Testis (tissue), 3 donors: ENCODE measurements around the gene RNF166. TPM values are rescaled to one million over a fixed set of nuclear protein-coding genes. Genes with fewer than 3 reads are reported as not detected.

ENCODE experiments used
- DNase-seq: peaks from one replicate; pipeline ENCODE4 v3.0.0-alpha.2; 2019
- H3K27ac ChIP-seq, 2 donors: fragments of 200-600 bp; sonication (generic); one replicate each; pipeline ENCODE4 v1.5.1; 2019
- H3K27me3 ChIP-seq: fragments of 200-600 bp; sonication (generic); one replicate; pipeline ENCODE4 v1.5.1; 2019
- H3K36me3 ChIP-seq: fragments of 200-600 bp; sonication (generic); one replicate; pipeline ENCODE4 v1.5.1; 2017; ENCODE audit warnings: low read depth; ENCODE audit errors: missing control alignments
- H3K4me1 ChIP-seq: fragments of 200-600 bp; sonication (generic); one replicate; pipeline ENCODE4 v1.5.1; 2019
- H3K4me3 ChIP-seq, 2 donors: fragments of 200-600 bp; sonication (generic); one replicate each; pipeline ENCODE4 v1.5.1; 2017 to 2019
- H3K9me3 ChIP-seq: fragments of 200-600 bp; sonication (generic); one replicate; pipeline ENCODE4 v1.5.1; 2017
- POLR2A ChIP-seq: fragments of 450-650 bp; IDR thresholded peaks from one replicate; pipeline ENCODE4 v1.6.1; 2017; ENCODE audit warnings: antibody characterized with exemption, mild to moderate bottlenecking, moderate library complexity
- WGBS, 2 donors: methylation state at CpG; one replicate each; pipeline ENCODE4 v1.1.5; 2018; 5-methylcytosine and 5-hydroxymethylcytosine counted together
- intact Hi-C: fragments of 100-400 bp; cut with DNase I; formaldehyde crosslinking; loops from one replicate; pipeline ENCODE4 v1.15.1; 2023; ENCODE audit warnings: low total_unique reads
- polyA plus RNA-seq: library from polyadenylated mRNA; stranded (reverse); fragments of 350-450 nt; fragmentation: Illumina TruSeq; extraction: RNeasy Lipid Tissue Mini Kit (QIAGEN cat#74804); gene quantifications from one replicate; pipeline ENCODE4 v1.2.3, GENCODE V29; 2014; ENCODE audit warnings: low read depth, low replicate concordance; ENCODE audit not compliant: insufficient read depth
- total RNA-seq, 2 donors: library from RNA; depleted of rRNA; stranded (reverse); fragments of >200 nt; gene quantifications; one replicate each; pipeline ENCODE4 v1.2.3, GENCODE V29; 2016
- TF ChIP-seq, protein P1 (sequence below), 3 experiments: fragments of 450-650 bp in 2 of 3; fragments of 200-600 bp in 1 of 3; sonication (generic) in 1 of 3; IDR thresholded peaks; one replicate each; pipeline ENCODE4 v1.5.1; 2016 to 2019; ENCODE audit warnings: antibody characterized with exemption in 3 of 3, mild to moderate bottlenecking in 2 of 3, moderate library complexity in 1 of 3

Gene RNF166
- total and polyA plus RNA-seq, 3 donors from 2014 or later: 18.3 to 41.3 (median 37.4) TPM

DNA sequence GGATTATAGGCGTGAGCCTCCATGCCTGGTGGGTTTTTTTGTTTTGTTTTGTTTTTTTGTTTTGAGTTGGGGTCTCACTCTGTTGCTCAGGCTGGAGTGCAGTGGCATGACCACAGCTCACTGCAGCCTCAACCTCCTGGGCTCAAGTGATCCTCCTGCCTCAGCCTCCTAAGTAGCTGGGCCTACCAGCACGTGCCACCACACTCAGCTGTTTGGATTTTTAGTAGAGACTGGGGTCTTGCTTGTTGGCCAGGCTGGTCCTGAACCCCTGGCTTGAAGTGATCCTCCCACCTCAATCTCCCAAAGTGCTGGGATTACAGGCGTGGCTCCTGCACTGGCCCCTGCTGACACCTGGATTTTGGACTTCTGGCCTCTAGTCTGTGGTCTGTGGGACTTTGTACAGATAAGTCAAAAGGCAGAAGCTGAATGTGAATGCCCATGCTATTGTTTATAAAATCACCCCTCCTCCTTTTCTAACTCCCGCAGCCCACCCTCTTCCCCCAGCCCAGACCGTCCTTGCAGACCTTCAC, 25.6 kb downstream of the RNF166 start:
- no peak overlapping the region for H3K4me3 ChIP-seq
- no peaks in the 10 kb centered on the region for H3K27me3 ChIP-seq
- no peak overlapping the region for H3K27ac ChIP-seq
- peaks cover 3% of the 10 kb centered on the region for H3K4me1 ChIP-seq
- DNase-seq: no peak
- no peaks in the 10 kb centered on the region for H3K9me3 ChIP-seq
- intact Hi-C loops: no loop called here
- H3K36me3 ChIP-seq: no peaks in the 10 kb centered on the region
- TF ChIP-seq, protein P1, sequence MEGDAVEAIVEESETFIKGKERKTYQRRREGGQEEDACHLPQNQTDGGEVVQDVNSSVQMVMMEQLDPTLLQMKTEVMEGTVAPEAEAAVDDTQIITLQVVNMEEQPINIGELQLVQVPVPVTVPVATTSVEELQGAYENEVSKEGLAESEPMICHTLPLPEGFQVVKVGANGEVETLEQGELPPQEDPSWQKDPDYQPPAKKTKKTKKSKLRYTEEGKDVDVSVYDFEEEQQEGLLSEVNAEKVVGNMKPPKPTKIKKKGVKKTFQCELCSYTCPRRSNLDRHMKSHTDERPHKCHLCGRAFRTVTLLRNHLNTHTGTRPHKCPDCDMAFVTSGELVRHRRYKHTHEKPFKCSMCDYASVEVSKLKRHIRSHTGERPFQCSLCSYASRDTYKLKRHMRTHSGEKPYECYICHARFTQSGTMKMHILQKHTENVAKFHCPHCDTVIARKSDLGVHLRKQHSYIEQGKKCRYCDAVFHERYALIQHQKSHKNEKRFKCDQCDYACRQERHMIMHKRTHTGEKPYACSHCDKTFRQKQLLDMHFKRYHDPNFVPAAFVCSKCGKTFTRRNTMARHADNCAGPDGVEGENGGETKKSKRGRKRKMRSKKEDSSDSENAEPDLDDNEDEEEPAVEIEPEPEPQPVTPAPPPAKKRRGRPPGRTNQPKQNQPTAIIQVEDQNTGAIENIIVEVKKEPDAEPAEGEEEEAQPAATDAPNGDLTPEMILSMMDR (IDR thresholded peaks at IDR 0.05): no peak
- no peak for TF ChIP-seq POLR2A
- 75 to 80% methylated on average over 5 of the region's 5 CpGs for WGBS, 2 donors

DNA sequence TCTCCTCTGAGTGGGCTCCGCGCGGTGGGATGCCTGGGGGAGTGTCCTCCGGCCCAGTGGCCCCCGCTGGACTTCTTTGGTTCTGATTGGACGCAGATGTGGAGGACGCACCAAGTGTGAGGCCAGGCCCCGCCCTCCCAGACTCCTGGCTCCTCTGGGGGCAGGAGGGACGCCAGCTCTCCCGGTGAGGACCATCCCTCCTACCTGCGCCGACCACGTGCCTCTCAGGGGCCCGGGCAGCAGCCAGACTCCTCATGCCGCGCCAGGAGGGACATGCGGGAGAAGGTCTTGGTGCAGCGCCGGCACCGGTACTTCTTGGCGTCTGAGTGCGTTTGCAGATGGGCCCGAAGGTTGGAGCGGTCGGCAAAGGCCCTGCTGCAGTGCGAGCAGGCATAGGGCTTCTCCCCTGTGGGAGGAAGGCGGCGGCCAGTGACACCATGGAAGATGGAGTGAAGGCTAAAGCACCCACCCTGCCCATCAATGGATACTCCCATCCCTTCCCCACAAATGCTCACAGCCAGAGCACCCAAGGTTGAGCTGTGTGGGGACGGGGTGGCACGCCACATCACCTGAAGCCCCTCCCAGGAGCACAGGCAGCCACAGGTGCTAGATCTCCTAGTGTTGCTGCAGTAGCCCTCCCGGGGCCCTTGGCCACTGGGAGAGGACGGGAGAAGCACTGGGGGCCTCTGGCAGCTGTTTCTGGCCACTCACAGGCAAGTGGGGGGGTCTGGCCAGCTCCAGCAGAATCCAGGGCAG, 27.8 kb downstream of the RNF166 start:
- Histone ChIP-seq H3K9me3 (no peaks in the 10 kb centered on the region), H3K27me3 (no peaks in the 10 kb centered on the region), H3K27ac (no peak overlapping the region), H3K36me3 (no peaks in the 10 kb centered on the region), H3K4me1 (no peaks in the 10 kb centered on the region), H3K4me3 (no peak overlapping the region)
- WGBS, 2 donors: 47 to 59% methylated on average over 10 to 32 of the region's 32 CpGs
- intact Hi-C loops: no loop called here
- no peak for DNase-seq
- TF ChIP-seq, protein P1 (IDR thresholded peaks at IDR 0.05): no peak
- TF ChIP-seq POLR2A: no peak

DNA sequence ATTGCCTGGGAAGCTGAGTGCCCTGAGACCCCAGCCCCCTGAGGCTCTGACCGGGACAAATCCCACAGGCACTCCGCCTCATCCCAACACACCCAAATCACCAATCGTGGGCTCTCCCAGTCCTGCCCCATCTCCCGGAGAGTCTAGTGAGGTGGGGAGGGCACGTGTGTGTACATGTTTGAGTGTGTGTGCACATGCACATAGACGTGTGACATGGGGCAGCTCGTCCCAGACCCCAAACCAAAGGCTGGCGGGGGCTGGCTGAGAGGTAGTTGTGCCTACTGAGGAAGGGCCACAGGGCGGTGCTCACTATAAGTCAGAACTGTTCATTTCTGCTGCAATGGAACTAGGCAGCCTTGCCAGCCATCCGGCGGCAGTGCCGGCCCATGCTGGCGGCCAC, 28.5 kb downstream of the RNF166 start:
- H3K27me3 ChIP-seq: no peaks in the 10 kb centered on the region
- WGBS, 2 donors: 70 to 75% methylated on average over 5 to 13 of the region's 13 CpGs

DNA sequence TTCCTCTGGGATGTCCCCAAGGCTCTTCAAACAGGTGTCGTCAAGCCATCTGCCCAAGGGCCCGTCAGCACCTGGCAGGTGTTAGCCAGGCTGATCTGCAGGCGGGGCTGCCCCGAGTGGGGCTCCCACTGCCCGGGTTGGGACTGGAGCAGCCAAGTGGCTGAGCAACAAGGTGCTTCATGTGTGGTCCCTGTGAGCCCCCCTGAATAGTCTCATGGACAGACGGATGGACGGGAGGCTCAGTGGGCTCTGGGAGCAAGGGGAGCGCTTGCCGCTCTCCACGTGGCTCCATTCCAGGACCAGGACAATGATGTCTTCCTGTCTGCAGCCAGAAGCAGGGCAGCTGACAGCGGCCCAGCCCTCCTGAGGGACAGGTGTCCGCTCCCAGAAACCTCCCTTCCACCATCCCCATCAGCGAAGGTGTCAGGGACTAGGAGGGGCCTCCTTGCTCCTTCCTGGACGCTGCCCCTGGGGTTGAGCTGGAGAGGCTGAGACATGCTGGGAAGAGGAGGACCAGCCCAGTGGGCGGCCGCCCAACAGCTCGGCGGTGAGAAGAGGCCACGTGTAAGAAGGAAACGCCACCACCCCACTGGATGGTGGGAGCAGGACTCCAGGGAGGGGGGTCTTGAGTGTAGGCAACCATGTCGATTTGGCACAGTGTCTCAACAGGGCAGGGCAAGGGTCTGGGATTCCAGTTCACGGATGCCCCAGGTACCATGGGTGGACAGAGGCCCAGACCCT, 29.5 kb downstream of the RNF166 start:
- intact Hi-C loops: no loop called here
- DNase-seq: no peak

More for the DNA sequence above, 28.5 kb downstream of the RNF166 start:
- Histone ChIP-seq H3K36me3 (no peaks in the 10 kb centered on the region), H3K27ac (no peak overlapping the region), H3K9me3 (no peaks in the 10 kb centered on the region), H3K4me3 (no peak overlapping the region), H3K4me1 (no peaks in the 10 kb centered on the region)
- intact Hi-C loops: no loop called here
- TF ChIP-seq POLR2A: no peak
- TF ChIP-seq, protein P1 (IDR thresholded peaks at IDR 0.05): no peak
- DNase-seq: no peak

More for the DNA sequence above, 29.5 kb downstream of the RNF166 start:
- no peaks in the 10 kb centered on the region for H3K9me3 ChIP-seq
- no peak overlapping the region for H3K4me3 ChIP-seq
- 81 to 85% methylated on average over 15 to 22 of the region's 22 CpGs for WGBS, 2 donors
- TF ChIP-seq POLR2A: no peak
- TF ChIP-seq, protein P1 (IDR thresholded peaks at IDR 0.05): no peak
- no peaks in the 10 kb centered on the region for H3K36me3 ChIP-seq
- H3K4me1 ChIP-seq: no peaks in the 10 kb centered on the region
- H3K27ac ChIP-seq: no peak overlapping the region
- H3K27me3 ChIP-seq: no peaks in the 10 kb centered on the region
